Caco-2 (cell line): Measurements from ENCODE around the gene COG4. TPM values are rescaled to one million over a fixed set of nuclear protein-coding genes. Genes with fewer than 3 reads are reported as not detected.

ENCODE experiments used
- BruUV-seq: library from RNA; stranded (reverse); fragments of 400-500 nt; replicated peaks from 2 replicates; lab custom pipeline; 2021; lab: Mats Ljungman, UMichigan
- CTCF ChIA-PET: fragments of 300-600 bp; sonication (Branson Sonifier 250); formaldehyde crosslinking; loops from one replicate; lab custom pipeline; 2022; ENCODE audit warnings: antibody characterized with exemption; lab: Charles Lee
- POLR2A ChIA-PET: fragments of 300-600 bp; sonication (Branson Sonifier 250); formaldehyde crosslinking; loops from one replicate; lab custom pipeline; 2022; ENCODE audit warnings: antibody characterized with exemption; lab: Charles Lee
- DNase-seq, 2 experiments: peaks; one replicate each; pipeline versions ENCODE4 v3.0.0 to v3.0.0-alpha.2; 2020 to 2022
- H3K27me3 ChIP-seq: replicated peaks from 2 replicates; pipeline ENCODE4 v1.6.0; 2011; ENCODE audit warnings: low read length; ENCODE audit not compliant: control insufficient read depth, insufficient read depth
- H3K36me3 ChIP-seq: 2 replicates; pipeline ENCODE4 v1.5.1; 2011; ENCODE audit warnings: low read length; ENCODE audit not compliant: control insufficient read depth, insufficient read depth
- H3K4me1 ChIP-seq: fragments of 250-450 bp; sonication (Bioruptor Pico); 2 replicates; pipeline ENCODE4 v1.5.1; 2020; ENCODE audit warnings: mild to moderate bottlenecking
- H3K4me3 ChIP-seq: 2 replicates; pipeline ENCODE4 v1.5.1; 2011; ENCODE audit warnings: low read depth, mild to moderate bottlenecking, control low read depth, low read length
- H3K9me3 ChIP-seq: fragments of 250-450 bp; sonication (Bioruptor Pico); 2 replicates; pipeline ENCODE4 v1.5.1; 2020; ENCODE audit warnings: mild to moderate bottlenecking, moderate library complexity
- H3K27ac Mint-ChIP-seq: one replicate; pipeline ENCODE4 v1.8.0; 2022; ENCODE audit warnings: mixed read lengths; ENCODE audit not compliant: unreplicated experiment
- H3K27me3 Mint-ChIP-seq: one replicate; pipeline ENCODE4 v1.8.0; 2022; ENCODE audit warnings: mixed read lengths; ENCODE audit not compliant: insufficient read depth, unreplicated experiment
- H3K36me3 Mint-ChIP-seq: one replicate; pipeline ENCODE4 v1.8.0; 2022; ENCODE audit warnings: mild to moderate bottlenecking, mixed read lengths; ENCODE audit not compliant: insufficient read depth, unreplicated experiment
- H3K4me1 Mint-ChIP-seq: one replicate; pipeline ENCODE4 v1.8.0; 2022; ENCODE audit warnings: low read depth, mixed read lengths; ENCODE audit not compliant: unreplicated experiment
- H3K4me3 Mint-ChIP-seq: one replicate; pipeline ENCODE4 v1.8.0; 2022; ENCODE audit warnings: mild to moderate bottlenecking, moderate library complexity, mixed read lengths; ENCODE audit not compliant: unreplicated experiment
- H3K9me3 Mint-ChIP-seq: one replicate; pipeline ENCODE4 v1.8.0; 2022; ENCODE audit warnings: mixed read lengths; ENCODE audit not compliant: unreplicated experiment
- intact Hi-C: fragments of 100-400 bp; cut with micrococcal nuclease; formaldehyde crosslinking; loops from one replicate; pipeline ENCODE4 v1.10.0; 2022; ENCODE audit not compliant: unreplicated experiment
- total RNA-seq: library from RNA; stranded (reverse); gene quantifications from 2 replicates; pipeline ENCODE4 v1.2.3, GENCODE V29; 2022
- TF ChIP-seq, protein P1 (sequence below), 2 experiments: fragments of 200-600 bp in 1 of 2; IDR thresholded peaks; 1 replicate in 1 of 2; 2 replicates in 1 of 2; pipeline versions ENCODE4 v1.5.1 to v1.8.0; 2011 to 2022; ENCODE audit warnings: antibody characterized with exemption in 1 of 2, control low read depth in 1 of 2, inconsistent platforms in 1 of 2, low read depth in 1 of 2, low read length in 1 of 2, mild to moderate bottlenecking in 1 of 2, moderate library complexity in 1 of 2; ENCODE audit not compliant: insufficient read depth in 1 of 2, severe bottlenecking in 1 of 2, unreplicated experiment in 1 of 2

Gene COG4
- total RNA-seq, 1 experiment from 2014 or later: 88.5 TPM

DNA sequence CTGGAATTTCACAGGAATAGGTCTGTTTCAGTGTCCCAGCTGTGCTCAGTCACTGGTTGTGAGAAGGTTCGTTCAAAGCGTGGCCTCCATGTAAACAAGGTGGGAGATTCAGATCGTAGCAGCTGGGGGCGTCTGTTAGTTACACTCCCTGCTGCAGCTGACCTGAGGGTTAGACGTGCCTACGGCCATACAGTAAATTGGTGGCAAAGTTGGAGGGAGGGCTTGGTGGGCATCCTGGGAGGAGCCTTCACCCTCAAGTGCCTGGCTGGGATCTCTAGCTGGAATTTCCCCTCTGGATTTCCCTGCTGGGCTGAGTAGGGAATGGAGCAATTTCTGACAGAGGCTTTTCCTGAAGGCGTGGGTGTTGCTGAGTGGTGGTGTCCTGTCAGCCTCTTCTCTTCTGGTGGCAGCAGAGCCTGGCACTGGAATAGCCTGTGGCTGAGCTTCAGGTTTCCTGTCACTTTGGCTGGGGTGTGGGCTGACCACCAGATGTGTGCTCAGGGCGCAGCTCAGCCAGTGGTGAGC lies 62.6 kb downstream of the COG4 start:
- Mint-ChIP-seq H3K4me3 (no peak overlapping the region), H3K4me1 (peaks cover 6% of the 10 kb centered on the region), H3K36me3 (peaks cover 6% of the 10 kb centered on the region), H3K27me3 (no peaks in the 10 kb centered on the region), H3K9me3 (no peaks in the 10 kb centered on the region), H3K27ac (no peak overlapping the region)
- H3K36me3 ChIP-seq: 0 out of 2 replicates have a peak, but pooled peaks cover 3% of the 10 kb centered on the region
- ChIA-PET CTCF (interaction anchor here (0.5 kb wide), 2 partner anchors 76 to 81 kb away, joined by 5 read pairs; no protein-coding TSS in a partner anchor), POLR2A (interaction anchor here (0.6 kb wide), 1 partner anchor 147 kb away, joined by 3 read pairs; no protein-coding TSS in a partner anchor)
- H3K9me3 ChIP-seq: no peaks in the 10 kb centered on the region
- no peak overlapping the region for H3K4me3 ChIP-seq
- TF ChIP-seq, protein P1, sequence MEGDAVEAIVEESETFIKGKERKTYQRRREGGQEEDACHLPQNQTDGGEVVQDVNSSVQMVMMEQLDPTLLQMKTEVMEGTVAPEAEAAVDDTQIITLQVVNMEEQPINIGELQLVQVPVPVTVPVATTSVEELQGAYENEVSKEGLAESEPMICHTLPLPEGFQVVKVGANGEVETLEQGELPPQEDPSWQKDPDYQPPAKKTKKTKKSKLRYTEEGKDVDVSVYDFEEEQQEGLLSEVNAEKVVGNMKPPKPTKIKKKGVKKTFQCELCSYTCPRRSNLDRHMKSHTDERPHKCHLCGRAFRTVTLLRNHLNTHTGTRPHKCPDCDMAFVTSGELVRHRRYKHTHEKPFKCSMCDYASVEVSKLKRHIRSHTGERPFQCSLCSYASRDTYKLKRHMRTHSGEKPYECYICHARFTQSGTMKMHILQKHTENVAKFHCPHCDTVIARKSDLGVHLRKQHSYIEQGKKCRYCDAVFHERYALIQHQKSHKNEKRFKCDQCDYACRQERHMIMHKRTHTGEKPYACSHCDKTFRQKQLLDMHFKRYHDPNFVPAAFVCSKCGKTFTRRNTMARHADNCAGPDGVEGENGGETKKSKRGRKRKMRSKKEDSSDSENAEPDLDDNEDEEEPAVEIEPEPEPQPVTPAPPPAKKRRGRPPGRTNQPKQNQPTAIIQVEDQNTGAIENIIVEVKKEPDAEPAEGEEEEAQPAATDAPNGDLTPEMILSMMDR (IDR thresholded peaks at IDR 0.05; ENCODE audit: insufficient read depth in 1 of 2, low read depth in 1 of 2, low read length in 1 of 2, severe bottlenecking in 1 of 2, unreplicated experiment in 1 of 2): no peak
- intact Hi-C loops: no loop called here
- BruUV-seq: no TSS peak
- DNase-seq: no peak
- H3K4me1 ChIP-seq: peaks cover 6% of the 10 kb centered on the region; the same call in 1 of the 2 replicates
- no peaks in the 10 kb centered on the region for H3K27me3 ChIP-seq

DNA sequence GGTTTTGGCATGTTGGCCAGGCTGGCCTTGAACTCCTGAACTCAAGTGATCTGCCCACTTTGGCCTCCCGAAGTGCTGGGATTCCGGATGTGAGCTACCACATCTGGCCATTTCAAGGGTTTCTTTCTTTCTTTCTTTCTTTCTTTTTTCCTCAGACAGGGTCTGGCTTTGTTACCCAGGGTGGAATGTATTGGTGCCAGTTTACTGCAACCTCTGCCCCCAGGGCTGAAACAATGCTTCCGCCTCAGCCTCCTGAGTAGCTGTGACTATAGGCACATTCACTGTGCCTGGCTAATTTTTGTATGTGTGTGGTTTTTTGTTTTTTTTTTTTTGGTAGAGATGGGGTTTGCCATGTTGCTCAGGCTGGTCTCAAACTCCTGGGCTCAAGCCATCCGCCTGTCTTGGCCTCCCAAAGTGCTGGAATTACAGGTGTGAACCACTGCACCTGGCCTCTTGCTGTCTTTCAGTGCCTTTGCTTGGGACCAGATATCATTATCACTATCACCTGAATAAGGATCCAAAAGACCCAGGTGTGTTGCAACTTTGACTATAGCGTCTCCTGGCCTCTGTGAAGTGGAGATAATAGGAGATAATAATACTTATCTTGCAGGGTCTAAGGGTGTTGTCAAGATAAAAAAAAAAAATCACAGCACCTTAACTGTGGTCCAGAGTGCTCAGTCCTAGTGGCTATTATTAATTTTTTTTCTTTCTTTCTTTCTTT lies 65.7 kb downstream of the COG4 start:
- Histone ChIP-seq H3K9me3 (no peaks in the 10 kb centered on the region), H3K36me3 (no peaks in the 10 kb centered on the region), H3K4me3 (no peak overlapping the region), H3K4me1 (peaks cover 11% of the 10 kb centered on the region), H3K27me3 (no peaks in the 10 kb centered on the region)
- Mint-ChIP-seq H3K36me3 (peaks cover 6% of the 10 kb centered on the region), H3K9me3 (no peaks in the 10 kb centered on the region), H3K4me3 (no peak overlapping the region), H3K27me3 (no peaks in the 10 kb centered on the region), H3K27ac (peak overlapping the region; percentile 20), H3K4me1 (peaks cover 6% of the 10 kb centered on the region)
- intact Hi-C loops: no loop called here
- DNase-seq: no peak
- TF ChIP-seq, protein P1 (IDR thresholded peaks at IDR 0.05; ENCODE audit: insufficient read depth in 1 of 2, low read depth in 1 of 2, low read length in 1 of 2, severe bottlenecking in 1 of 2, unreplicated experiment in 1 of 2): no peak
- CTCF ChIA-PET: no interaction called here
- no TSS peak for BruUV-seq
- POLR2A ChIA-PET: no interaction called here

DNA sequence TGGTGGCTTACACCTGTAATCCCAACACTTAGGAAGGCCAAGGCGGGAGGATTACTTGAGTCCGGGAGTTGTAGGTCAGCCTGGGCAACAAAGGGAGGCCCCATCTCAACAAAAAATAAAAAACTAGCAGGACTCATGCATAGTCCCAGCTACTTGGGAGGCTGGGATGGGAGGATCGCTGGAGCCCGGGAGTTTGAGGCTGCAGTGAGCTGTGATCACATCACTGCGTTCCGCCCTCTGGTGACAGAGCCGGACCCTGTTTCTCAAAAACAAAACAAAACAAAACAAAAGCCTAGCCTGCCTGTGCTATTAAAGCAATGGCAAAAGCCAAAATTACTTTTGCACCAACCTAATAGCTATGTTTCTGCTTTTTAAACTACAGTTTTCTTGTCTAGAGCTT lies 67.4 kb downstream of the COG4 start:
- Mint-ChIP-seq H3K27me3 (no peaks in the 10 kb centered on the region), H3K4me1 (peaks cover 6% of the 10 kb centered on the region), H3K27ac (no peak overlapping the region), H3K9me3 (no peaks in the 10 kb centered on the region), H3K36me3 (peaks cover 6% of the 10 kb centered on the region), H3K4me3 (no peak overlapping the region)
- TF ChIP-seq, protein P1 (IDR thresholded peaks at IDR 0.05; ENCODE audit: insufficient read depth in 1 of 2, low read depth in 1 of 2, low read length in 1 of 2, severe bottlenecking in 1 of 2, unreplicated experiment in 1 of 2): no peak
- Histone ChIP-seq H3K36me3 (no peaks in the 10 kb centered on the region), H3K9me3 (no peaks in the 10 kb centered on the region), H3K27me3 (no peaks in the 10 kb centered on the region), H3K4me3 (no peak overlapping the region), H3K4me1 (peaks cover 11% of the 10 kb centered on the region)
- no peak for DNase-seq
- intact Hi-C loops: loop anchor here (2.0 kb wide), 1 partner anchor 75 kb away; no protein-coding TSS in a partner anchor
- no TSS peak for BruUV-seq
- POLR2A ChIA-PET: interaction anchor here (1.1 to 1.5 kb wide), 2 partner anchors 28 to 75 kb away, joined by 4 to 19 read pairs; no protein-coding TSS in a partner anchor
- CTCF ChIA-PET: interaction anchor here (1.1 kb wide), 1 partner anchor 75 kb away, joined by 6 read pairs; no protein-coding TSS in a partner anchor
